ENCODE results near the gene MPND. TPM values are rescaled to one million over a fixed set of nuclear protein-coding genes. Genes with fewer than 3 reads are reported as not detected.

The MPND gene
- total and polyA plus RNA-seq, 2 of the 13 experiments (the other 11 are each of a cell fraction or from before 2014, with no cell fraction given): 10.8 to 15.8 TPM

- TF ChIP-seq ZFP91 (CRISPR knock-in tag; IDR thresholded peaks at IDR 0.05; ENCODE audit: borderline replicate concordance): no peak
- TF ChIP-seq TFE3 (CRISPR knock-in tag; IDR thresholded peaks at IDR 0.05): 0 out of 2 replicates have a peak, but pooled peaks have one; percentile 53
- TF ChIP-seq PRDM10 (CRISPR knock-in tag; IDR thresholded peaks at IDR 0.05; ENCODE audit: low read depth): peak; percentile 62; the same call in 1 of the 2 replicates
- 0 out of 2 replicates have a peak, but pooled peaks have one; percentile 34 for TF ChIP-seq BORCS8-MEF2B (CRISPR knock-in tag; IDR thresholded peaks at IDR 0.05)
- 0 out of 2 replicates have a peak, but pooled peaks have one; percentile 50 for TF ChIP-seq ZNF543 (CRISPR knock-in tag; IDR thresholded peaks at IDR 0.05)
Observed at GRCh38 chr19:4402171-4403004, 59.0 kb downstream of the MPND start, which contains the start of gene CHAF1A (continued).

All from HepG2 (cell line).